GM19023 (cell line): ENCODE results near the gene EPHA4.

Experiments used
- ATAC-seq: cut with Tn5 transposase; IDR thresholded peaks from one replicate; pipeline ENCODE4 v1.9.1; 2021; ENCODE audit warnings: mild to moderate bottlenecking, moderate library complexity; ENCODE audit not compliant: unreplicated experiment

The EPHA4 gene

DNA sequence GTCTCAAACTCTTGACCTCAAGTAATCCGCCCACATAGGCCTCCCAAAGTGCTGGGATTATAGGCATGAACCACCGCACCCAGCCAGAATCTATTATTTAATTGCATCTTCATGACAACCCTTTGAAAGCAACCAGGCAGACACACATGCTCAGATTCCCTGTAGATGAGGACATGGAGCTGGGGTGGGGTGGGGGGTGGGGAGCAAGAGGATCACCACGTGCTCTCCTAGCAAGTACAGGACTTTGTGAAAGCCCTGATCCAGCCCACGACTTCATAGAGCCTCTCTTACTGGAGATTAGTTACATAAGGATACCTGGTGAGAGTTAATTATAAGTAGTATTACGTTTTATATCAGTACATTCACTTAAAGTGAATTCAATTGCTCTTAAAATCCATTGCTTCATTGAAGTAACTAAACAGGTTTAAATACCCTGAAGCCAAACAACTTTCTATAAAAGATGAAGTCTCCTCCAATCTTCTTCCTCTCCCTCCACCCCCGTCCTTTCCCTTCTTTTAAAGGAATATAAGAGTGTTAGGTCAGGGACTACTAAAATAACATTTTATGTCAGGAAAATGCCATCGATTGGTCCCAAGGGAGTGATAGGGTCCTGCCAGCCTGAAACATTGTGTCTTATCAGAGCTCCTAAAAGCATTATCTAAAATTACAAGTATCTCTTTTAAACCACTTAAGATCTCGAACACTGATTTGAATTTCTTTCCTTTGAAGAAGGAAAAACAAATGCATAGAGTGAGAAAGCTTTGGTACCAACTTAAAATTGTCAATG, 123.9 kb downstream of the EPHA4 start:
- no peak for ATAC-seq

- ATAC-seq = no peak
Measured at GRCh38 chr2:221447310-221447709, 124.8 kb downstream of the EPHA4 start.

- ATAC-seq = no peak
Measured at GRCh38 chr2:221446140-221446539, 126.0 kb downstream of the EPHA4 start.

DNA sequence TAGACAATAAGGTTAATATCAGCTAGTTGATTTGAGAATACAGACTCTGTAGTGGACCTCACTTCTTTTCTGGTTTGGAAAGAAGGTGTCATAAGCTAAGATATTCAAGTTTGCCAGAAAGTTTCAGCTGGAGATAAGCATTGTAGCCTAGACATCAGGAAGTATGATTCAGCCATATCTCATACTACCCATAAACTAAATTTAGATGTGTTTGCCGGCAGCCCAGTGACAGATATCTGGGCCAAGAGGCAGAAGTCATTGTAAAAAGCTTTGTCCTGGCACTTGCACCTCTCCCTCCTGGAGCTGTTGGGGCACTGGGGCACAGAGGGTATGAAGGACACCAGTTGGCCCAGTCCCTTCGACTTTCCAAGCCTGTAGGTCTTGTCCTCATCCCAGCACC, 128.0 kb downstream of the EPHA4 start:
- no peak for ATAC-seq

DNA sequence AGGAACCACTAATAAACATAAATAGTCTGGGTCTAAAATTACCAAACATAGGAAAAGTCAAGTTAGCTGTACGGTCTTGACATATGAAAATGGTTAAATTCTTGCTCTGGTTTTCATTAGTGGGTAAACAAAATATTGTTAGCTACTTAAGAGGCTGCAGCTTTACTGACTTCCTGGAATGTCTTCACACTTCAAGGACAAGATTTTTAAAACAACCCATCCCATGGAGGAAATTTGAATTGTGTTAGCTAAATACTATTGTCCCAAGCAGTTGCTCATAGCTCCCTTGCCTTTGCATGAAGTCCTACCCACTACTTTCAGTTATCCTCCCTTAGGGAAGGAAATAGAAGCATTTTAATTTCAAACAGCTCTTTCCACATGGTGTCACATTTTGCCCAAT, 128.5 kb downstream of the EPHA4 start:
- no peak for ATAC-seq

- no peak for ATAC-seq
Measured at GRCh38 chr2:221442128-221442527, 130.0 kb downstream of the EPHA4 start.

- no peak for ATAC-seq
Measured at GRCh38 chr2:221439761-221440479, 132.2 kb downstream of the EPHA4 start.

DNA sequence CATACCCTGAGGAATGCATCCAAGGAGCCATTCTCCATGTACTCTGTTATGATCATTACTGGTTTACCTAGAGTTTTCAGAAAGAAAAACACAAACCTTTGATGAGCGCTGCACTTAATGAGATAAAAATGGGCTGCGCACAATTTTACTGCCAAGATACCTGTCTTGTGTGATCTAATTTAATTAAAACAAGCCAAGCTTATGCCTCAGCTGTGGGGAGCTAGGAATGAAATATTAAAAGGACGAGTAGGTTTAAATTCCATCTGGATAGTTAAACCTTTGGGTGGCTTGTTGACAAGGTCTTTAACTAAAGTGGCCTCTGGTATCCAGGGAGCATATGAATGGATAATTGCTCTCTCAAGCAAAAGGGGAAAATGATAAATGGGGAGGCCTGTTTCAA, 135.0 kb downstream of the EPHA4 start:
- ATAC-seq = no peak

- ATAC-seq = no peak
Measured at GRCh38 chr2:221435171-221435570, 136.9 kb downstream of the EPHA4 start.

- ATAC-seq = no peak
Measured at GRCh38 chr2:221434142-221434541, 138.0 kb downstream of the EPHA4 start.

GRCh38 chr2:221431477-221431876, 140.6 kb downstream of the EPHA4 start:
- ATAC-seq = no peak

GRCh38 chr2:221429741-221430491, 142.2 kb downstream of the EPHA4 start:
- ATAC-seq = no peak

DNA sequence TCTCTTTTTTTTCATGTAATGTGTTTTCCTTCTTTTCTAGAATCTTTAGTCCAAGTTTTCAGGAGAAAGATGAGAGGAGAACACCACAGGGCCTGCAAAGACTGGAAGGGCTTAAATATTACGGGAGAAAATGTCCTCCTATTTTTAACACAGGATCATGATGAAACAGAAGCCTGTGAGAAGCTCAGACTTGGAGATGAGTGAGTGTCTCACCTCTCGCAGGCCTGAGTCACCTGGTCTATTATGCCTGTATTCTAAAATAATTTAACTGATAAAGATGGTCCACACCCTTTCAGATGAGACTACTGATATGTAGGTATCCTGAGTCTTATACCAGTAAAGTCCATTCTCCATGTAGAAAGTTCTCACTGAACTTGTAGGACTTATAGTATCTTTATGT, 143.2 kb downstream of the EPHA4 start:
- no peak for ATAC-seq

- no peak for ATAC-seq
Measured at GRCh38 chr2:221426929-221427328, 145.2 kb downstream of the EPHA4 start.

DNA sequence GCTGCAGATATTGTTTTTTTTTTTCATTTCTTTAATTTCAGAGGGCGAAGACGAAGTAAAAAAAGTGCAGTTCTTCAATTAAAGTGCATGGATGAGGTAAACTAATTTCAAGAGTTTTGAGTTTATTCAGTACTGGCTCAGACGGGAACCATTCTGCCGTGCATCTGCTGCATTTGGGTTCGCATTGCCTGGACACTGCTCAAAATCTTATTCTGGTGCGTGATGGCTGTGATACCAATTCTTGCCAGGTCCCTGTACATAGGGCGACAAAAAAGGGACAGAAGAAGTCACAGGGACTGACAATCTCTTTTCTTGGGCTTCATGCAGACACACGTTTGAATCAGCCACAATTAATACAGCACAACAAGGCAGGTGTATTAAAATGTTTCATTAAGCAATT, 146.2 kb downstream of the EPHA4 start:
- no peak for ATAC-seq

DNA sequence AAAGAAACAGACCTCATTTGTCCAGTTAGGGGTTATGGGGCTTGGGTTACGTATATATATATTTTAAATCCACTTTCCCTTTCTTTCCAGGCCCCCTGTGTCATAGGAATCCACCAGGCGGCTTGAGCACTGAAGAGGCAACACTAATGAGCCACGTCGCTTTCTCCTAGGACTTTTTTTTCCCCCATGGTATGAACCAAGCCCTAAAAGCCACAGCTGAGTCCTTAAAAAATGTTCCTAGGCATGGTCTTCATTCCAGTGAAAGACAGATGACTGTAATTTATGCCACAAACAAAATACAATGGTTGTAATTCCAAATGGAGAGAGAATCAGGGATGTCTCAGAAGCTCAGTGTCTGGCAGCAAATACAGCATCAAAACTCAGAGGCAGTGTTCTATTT, 146.8 kb downstream of the EPHA4 start:
- no peak for ATAC-seq

- ATAC-seq = no peak
Measured at GRCh38 chr2:221423210-221423804, 148.8 kb downstream of the EPHA4 start.

DNA sequence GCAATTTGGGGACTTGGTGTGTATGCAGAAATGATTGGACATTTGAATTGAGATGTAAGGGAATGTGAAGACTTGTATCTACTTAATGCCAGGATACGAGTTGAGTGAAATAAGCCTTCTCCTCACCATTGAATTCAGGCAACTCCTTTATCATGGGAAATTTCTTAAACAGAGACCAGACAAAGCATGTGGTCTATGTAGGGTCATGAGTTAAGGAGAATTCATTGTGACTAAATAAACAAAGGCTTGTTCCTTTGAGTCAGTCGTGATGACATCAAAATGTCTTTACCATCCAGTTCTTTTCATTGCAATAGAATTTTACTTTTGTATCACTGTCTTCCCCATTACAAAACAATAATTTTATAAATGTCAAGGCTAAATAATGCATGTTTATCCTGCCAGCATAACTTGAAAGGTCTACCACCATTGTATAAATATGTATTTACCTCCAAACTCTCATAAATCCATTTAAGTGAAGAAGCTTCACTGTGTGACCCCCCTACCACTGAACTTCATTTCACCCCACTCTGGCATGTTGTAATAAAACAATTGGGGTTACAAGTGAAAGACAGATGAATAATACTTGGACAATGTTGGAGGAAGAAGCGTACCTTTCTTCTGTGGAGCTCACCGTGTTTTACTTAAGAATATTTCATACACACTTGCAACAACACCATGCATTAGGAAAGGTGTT, 149.4 kb downstream of the EPHA4 start:
- no peak for ATAC-seq

- no peak for ATAC-seq
Measured at GRCh38 chr2:221420245-221420644, 151.9 kb downstream of the EPHA4 start.

DNA sequence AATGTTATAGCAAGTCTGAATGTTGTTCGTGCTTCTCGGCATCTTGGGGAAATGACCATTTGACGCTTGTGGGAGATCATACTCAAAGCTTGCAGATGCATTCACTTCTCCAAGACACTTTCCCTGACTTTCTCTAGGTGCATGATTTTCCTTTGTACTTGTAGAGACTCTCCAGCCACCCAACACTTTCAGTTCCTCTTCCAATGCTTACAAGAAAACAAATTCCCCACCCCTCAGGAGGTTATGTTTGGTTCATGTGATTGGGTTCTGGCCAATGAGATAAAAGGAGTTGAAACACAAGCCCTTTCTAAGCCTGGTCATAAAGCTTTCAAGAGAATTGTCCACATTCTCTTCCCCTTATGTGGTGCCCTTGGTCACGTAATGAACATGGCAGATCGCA, 156.3 kb downstream of the EPHA4 start:
- no peak for ATAC-seq

- ATAC-seq = no peak
Measured at GRCh38 chr2:221412978-221413377, 159.1 kb downstream of the EPHA4 start.
